Stimulated activated CD4-positive, alpha-beta T cell treated with anti-CD3 and anti-CD28 coated beads, Interleukin-4, amount 100 ng/mL, for 4 hours (primary cell): ENCODE data around the gene ATN1.

Experiments
- DNase-seq, 2 experiments: peaks; one replicate each; pipeline ENCODE4 v3.0.0-alpha.2; 2020

The ATN1 gene

DNA sequence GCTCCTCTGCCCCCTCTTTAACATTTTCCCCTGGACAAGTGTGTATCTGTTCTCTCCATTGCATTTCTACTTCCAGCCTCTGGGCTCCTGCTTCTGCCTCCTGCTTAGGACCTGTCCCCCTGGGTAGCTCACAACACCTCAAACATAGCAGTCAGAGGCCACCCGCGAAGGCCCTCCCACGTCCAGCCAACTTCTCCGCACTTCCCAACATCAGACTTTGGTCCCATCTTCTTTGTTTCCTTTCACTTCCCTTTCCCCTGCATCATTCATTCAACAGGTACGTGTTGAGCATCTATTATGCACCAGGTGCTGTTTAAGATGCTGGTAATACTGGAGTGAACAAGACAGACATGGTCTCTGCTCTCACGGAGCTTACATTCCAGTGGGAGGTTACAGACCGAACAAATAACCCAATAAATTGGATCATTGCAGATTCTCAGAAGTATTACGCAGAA is 19.2 kb downstream of the ATN1 start:
- no peak for DNase-seq

DNA sequence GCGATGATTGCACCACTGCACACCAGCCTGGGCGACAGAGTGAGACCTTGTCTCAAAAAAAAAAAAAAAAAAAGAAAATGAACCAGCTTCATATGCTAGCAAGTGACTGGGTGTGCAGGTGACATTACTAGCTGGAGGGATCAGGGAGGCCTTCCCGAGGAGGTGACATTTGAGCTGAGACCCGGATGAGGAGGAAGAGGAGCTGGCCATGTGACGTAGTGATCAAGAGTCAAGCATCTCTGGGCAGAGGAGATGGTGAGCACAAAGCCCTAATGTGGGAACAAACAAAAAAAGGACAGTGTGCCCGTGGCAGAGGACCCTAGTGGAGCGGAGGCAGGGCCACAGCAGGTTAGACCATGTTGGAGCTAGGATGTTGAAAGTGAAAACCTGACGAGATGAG is 19.9 kb downstream of the ATN1 start:
- DNase-seq = no peak

DNA sequence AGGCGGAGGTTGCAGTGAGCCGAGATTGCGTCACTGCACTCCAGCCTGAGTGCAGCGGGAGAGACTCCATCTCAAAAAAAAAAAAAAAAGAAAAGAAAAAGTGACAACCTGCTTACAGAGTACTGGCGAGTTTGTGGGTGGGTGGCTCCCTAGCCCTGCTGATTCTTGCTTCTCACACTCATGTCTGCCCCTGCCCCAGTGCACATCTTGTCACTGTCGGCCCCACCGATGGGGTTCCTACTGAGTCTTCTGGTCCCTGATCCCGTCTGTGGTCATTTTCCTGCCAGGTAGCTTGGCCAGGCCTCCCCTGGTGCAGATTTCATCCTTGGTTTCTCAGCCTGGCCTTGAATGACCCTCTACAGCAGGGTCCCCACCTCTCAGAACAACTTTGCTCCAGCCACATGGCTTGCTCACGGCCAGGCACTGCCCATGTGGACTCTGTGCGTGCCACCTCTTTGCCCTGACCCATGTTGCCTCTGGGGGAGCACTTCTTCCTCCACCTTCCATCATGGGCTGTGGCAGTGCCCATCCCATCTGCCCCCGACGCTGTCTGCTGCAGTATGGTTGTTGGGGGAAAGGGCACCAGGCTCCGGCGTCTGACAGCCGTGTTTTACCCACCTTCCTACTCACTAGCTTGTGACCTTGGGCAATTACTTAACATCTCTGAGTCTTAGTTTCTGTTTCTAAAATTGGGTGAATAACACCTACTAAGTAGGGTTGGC is 21.3 kb downstream of the ATN1 start:
- peak in 1 of 2 experiments; percentile 44 for DNase-seq

DNA sequence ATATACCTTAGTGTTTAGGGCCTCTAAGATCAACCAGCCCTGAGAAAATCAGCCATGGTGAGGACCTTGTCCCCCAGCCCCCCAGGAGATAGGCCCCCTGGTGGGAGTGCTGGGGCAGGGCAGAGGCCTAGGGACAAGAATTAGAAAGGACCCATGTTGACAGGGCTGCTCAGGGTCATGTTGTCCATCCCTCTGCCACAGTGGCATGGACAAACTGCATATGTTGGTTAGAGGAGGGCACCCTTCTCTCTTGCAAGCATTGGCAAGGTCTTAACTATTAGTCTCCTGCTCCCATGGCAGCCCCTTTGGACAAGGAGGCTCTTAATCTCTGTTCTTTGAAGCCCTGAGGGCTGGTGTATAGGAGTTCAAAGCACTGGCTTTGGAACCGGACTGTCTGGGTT is 22.6 kb downstream of the ATN1 start:
- DNase-seq = no peak

GRCh38 chr12:6950811-6951540 is 23.2 kb downstream of the ATN1 start, which contains the start of gene PTPN6:
TSS of gene PTPN6 (plus strand) at chr12:6951356. CDS start at chr12:6951513, 157 bp downstream.
- peak; percentile 68 to 84 for DNase-seq

DNA sequence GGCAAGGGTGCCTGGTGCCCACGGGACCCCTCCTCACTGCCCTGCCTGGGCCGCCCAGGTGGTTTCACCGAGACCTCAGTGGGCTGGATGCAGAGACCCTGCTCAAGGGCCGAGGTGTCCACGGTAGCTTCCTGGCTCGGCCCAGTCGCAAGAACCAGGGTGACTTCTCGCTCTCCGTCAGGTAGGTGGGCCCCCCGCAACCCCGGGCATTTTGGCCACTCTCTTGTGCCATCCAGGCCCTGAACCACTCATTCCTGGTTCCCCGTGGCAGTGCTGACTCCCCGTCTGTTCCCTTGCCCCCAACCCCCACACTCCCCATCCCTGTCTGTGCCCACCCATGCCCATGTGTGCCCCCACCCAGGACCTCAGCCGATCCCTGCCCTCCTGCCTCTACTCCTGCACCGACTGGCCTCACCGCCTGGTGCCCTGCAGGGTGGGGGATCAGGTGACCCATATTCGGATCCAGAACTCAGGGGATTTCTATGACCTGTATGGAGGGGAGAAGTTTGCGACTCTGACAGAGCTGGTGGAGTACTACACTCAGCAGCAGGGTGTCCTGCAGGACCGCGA is 23.9 kb downstream of the ATN1 start:
- DNase-seq = no peak

DNA sequence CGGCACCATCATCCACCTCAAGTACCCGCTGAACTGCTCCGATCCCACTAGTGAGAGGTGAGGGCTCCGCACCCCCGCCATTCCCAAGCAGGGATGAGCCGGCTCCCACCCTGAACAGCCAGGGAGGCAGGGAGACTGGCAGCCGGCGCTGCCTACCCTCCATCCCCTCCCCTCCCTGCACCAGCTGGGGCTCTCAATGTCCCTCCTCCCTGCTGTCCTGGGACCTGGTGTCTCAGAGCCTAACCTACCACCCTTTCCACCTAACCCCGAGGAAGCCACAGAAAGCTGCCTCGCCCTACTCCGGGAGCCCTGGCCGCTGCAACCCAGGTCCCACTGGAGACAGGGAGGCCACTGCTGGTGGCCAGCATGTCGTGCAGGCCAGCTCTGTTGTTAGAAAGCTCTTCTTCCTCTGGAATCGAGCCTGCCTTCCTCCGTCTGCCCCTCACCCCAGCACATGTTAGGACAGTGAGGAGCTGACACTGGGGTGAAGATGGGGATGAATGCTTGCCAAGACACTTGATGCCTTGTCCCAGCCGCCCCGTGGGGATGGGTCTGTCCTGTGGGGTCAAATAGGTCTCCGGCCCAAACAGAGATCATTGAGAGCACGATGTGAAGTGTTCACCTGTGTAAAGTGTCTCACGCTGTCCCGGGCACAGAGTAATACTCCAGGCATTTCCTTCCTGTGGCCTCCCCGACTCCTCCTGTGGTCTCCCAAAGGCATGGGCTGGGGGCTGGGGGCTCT is 24.5 kb downstream of the ATN1 start:
- no peak for DNase-seq

DNA sequence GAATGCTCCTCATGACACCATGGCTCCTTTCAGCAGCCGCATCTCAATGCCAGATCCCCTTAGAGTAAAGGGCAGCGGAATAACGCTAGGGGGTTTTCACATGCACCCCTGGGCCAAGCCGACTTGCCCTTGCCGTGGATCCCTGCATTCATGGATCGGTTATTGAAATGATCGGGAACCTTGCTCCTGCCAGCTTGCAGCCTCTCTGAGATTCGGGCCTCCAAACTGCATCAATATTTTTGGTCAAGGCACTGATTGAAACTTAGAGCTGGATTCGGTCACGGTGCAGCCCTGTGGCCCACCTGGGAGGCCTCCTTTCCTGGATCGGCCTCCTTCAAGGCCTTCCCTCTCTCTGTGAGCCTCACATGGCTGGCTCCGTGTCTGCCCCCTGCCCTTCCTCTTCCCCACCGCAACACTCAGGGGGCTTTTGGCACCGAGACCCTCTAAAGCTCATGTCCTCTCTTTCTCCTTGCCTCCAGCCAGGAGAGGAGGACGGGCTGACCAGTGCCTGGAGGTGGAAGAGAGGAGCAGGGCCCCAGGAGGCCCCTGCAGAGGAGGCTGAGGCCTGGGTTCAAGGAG is 25.2 kb downstream of the ATN1 start:
- no peak for DNase-seq

- peak; percentile 68 to 92 for DNase-seq
These were observed 25.9 kb downstream of the ATN1 start for GRCh38 chr12:6953442-6954315.

DNA sequence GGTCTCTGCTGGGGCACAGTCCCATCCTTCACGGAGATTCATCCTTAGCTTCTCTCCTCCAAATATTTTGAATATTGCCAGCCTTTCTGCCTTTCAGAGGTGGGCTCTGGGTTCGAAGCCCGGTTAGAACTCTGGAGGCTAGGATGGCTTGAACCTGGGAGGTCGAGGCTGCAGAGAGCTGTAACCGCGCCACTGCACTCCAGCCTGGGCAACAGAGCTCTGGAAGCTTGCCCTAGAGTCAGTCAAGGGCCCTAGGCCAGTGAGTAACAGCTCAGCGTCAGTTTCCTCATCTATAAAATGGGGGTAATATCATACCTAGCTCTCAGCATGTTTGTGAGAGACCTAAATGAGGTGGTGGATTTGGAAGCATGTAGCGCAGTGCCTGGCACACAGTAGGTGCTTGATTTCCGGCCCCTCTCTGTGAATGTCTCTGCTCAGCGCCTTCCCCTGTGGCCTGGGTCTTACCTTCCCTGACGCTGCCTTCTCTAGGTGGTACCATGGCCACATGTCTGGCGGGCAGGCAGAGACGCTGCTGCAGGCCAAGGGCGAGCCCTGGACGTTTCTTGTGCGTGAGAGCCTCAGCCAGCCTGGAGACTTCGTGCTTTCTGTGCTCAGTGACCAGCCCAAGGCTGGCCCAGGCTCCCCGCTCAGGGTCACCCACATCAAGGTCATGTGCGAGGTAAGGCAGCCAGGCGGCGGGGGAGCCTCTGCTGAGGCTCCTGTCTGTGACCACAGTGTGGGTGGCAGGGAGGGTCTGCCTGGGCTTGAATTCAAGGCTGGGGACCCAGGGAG is 26.8 kb downstream of the ATN1 start:
- no peak for DNase-seq

DNA sequence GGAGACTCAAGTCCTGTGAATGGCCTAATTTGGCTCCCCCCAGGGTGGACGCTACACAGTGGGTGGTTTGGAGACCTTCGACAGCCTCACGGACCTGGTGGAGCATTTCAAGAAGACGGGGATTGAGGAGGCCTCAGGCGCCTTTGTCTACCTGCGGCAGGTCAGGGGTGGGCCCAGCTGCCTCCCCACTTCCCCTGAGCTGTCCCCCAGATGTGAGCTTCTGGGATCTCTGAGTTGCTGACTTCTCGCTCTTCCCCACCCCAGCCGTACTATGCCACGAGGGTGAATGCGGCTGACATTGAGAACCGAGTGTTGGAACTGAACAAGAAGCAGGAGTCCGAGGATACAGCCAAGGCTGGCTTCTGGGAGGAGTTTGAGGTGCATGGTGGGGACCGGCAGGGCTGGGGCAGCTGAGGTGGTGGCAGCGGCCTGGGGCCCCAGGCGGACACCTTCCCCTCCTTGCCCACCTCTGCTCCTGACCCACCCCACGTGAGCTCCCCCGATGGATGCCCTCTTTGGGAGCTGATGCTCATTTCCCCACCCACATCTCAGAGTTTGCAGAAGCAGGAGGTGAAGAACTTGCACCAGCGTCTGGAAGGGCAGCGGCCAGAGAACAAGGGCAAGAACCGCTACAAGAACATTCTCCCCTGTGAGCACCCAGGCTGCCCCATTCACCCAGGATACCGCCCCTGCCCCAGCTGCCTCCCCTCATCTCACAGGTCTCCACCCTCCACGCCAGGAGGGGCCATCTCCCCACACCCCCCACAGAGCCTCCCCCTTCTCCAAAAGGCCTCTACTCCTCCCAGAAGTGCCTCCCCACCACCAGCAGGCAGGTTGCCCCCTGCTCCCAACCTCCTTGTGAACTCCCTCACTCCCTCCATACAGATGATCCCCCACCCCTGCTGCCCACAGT is 27.6 kb downstream of the ATN1 start:
- DNase-seq = no peak

- peak in 1 of 2 experiments; percentile 30 for DNase-seq
These were observed 28.4 kb downstream of the ATN1 start for GRCh38 chr12:6956021-6956727.

- DNase-seq = no peak
These were observed 29.5 kb downstream of the ATN1 start for GRCh38 chr12:6957151-6957701.

- peak in 1 of 2 experiments; percentile 32 for DNase-seq
These were observed 30.2 kb downstream of the ATN1 start for GRCh38 chr12:6957741-6958608.

GRCh38 chr12:6958609-6959057 is 30.9 kb downstream of the ATN1 start:
- no peak for DNase-seq

- DNase-seq = peak in 1 of 2 experiments; percentile 72
These were observed 31.5 kb downstream of the ATN1 start for GRCh38 chr12:6959058-6959804.
